Calu3 (cell line): ENCODE data around the gene CSTA. TPM values are rescaled to one million over a fixed set of nuclear protein-coding genes. Genes with fewer than 3 reads are reported as not detected.

Experiments
- BruUV-seq: library from RNA; stranded (reverse); fragments of 400-500 nt; replicated peaks from 2 replicates; lab custom pipeline; 2021; lab: Mats Ljungman, UMichigan
- CTCF ChIA-PET: fragments of 300-600 bp; sonication (Branson Sonifier 250); formaldehyde crosslinking; loops from one replicate; lab custom pipeline; 2022; ENCODE audit warnings: antibody characterized with exemption; lab: Charles Lee
- DNase-seq: peaks from one replicate; pipeline ENCODE4 v3.0.0; 2022
- H3K27ac Mint-ChIP-seq: one replicate; pipeline ENCODE4 v1.8.0; 2022; ENCODE audit warnings: mixed read lengths; ENCODE audit not compliant: unreplicated experiment
- H3K27me3 Mint-ChIP-seq: one replicate; pipeline ENCODE4 v1.8.0; 2022; ENCODE audit warnings: mixed read lengths; ENCODE audit not compliant: unreplicated experiment
- H3K36me3 Mint-ChIP-seq: one replicate; pipeline ENCODE4 v1.8.0; 2022; ENCODE audit warnings: mild to moderate bottlenecking, moderate library complexity, mixed read lengths; ENCODE audit not compliant: insufficient read depth, unreplicated experiment
- H3K4me1 Mint-ChIP-seq: one replicate; pipeline ENCODE4 v1.8.0; 2022; ENCODE audit warnings: mild to moderate bottlenecking, low read depth, mixed read lengths; ENCODE audit not compliant: unreplicated experiment
- H3K4me3 Mint-ChIP-seq: one replicate; pipeline ENCODE4 v1.8.0; 2022; ENCODE audit warnings: mild to moderate bottlenecking, low read depth, moderate library complexity, mixed read lengths; ENCODE audit not compliant: unreplicated experiment
- H3K9me3 Mint-ChIP-seq: one replicate; pipeline ENCODE4 v1.8.0; 2022; ENCODE audit warnings: low read depth, mixed read lengths; ENCODE audit not compliant: unreplicated experiment
- CTCF ChIP-seq: fragments of 200-600 bp; IDR thresholded peaks from one replicate; pipeline ENCODE4 v1.8.0; 2022; ENCODE audit warnings: antibody characterized with exemption; ENCODE audit not compliant: unreplicated experiment
- intact Hi-C: fragments of 100-400 bp; cut with micrococcal nuclease; formaldehyde crosslinking; loops from one replicate; pipeline ENCODE4 v1.10.0; 2022; ENCODE audit not compliant: unreplicated experiment
- total RNA-seq: library from RNA; stranded (reverse); gene quantifications from 2 replicates; pipeline ENCODE4 v1.2.3, GENCODE V29; 2022

Gene CSTA
- total RNA-seq, 1 experiment from 2014 or later, result not detected

DNA sequence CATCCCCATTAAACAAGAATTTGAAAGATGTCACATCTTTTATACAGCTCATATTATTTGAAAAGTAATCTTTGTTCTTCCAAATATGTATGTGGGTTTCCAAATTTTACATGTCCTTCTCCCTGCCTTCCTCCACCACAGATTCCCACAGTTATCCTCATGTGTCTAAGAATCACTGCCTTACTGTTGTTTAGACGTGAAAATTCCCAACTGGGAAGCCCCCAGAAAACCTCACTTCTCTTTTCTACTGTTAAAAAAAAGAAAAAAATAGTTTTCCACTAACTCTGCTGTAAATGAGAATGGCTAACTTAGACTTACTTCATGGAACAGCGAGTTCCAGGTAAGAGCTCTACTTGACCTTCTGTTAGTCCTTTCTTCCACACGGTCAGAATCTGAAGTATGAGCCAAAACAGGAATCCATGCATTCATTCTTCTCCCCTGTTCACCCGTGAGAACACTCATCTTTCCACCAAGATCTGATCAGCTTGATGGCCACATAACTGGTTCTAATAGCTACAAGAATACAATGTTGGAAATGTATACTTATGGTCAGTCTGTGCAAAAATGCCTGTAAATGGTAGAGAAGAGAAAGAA is 17.9 kb upstream of the CSTA start:
- Mint-ChIP-seq H3K36me3 (no peaks in the 10 kb centered on the region), H3K27me3 (no peaks in the 10 kb centered on the region)

DNA sequence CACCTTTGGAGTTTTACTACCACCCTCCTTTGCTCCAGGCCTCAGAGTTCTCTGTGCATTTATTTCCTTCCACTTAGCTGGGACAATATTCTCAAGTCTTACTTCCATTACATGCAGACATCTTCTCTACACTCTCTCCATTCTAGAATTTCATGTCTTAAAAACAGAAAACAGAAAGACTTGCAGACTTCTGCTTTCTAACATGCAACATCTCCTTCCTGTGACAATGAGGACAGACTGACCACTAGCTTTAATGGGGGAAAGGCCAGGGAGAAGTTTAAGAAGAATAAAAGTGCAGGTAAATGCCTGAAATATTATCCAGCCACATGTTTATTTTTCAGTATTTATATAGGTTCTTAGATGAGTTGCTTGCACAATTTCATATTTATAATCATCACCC is 17.1 kb upstream of the CSTA start:
- BruUV-seq, result no TSS peak
- H3K36me3 Mint-ChIP-seq, result no peaks in the 10 kb centered on the region
- H3K9me3 Mint-ChIP-seq, result no peaks in the 10 kb centered on the region
- peaks cover 11% of the 10 kb centered on the region for H3K4me1 Mint-ChIP-seq
- DNase-seq, result no peak
- CTCF ChIA-PET, result no interaction called here
- no peaks in the 10 kb centered on the region for H3K27me3 Mint-ChIP-seq
- no peak for TF ChIP-seq CTCF
- no peak overlapping the region for H3K27ac Mint-ChIP-seq
- no peak overlapping the region for H3K4me3 Mint-ChIP-seq
- intact Hi-C loops, result loop anchor here (10.0 kb wide), 1 partner anchor 763 kb away; the partner anchor contains the start of gene POLQ

More for the DNA sequence above, 17.9 kb upstream of the CSTA start:
- BruUV-seq, result no TSS peak
- H3K4me3 Mint-ChIP-seq, result no peak overlapping the region
- peaks cover 11% of the 10 kb centered on the region for H3K4me1 Mint-ChIP-seq
- CTCF ChIA-PET, result interaction anchor here (1.6 kb wide), 1 partner anchor 12 kb away, joined by 7 read pairs; no protein-coding TSS in a partner anchor
- no peak for DNase-seq
- no peaks in the 10 kb centered on the region for H3K9me3 Mint-ChIP-seq
- intact Hi-C loops, result loop anchor here (10.0 kb wide), 1 partner anchor 762 kb away; the partner anchor contains the start of gene POLQ
- no peak for TF ChIP-seq CTCF
- H3K27ac Mint-ChIP-seq, result no peak overlapping the region

DNA sequence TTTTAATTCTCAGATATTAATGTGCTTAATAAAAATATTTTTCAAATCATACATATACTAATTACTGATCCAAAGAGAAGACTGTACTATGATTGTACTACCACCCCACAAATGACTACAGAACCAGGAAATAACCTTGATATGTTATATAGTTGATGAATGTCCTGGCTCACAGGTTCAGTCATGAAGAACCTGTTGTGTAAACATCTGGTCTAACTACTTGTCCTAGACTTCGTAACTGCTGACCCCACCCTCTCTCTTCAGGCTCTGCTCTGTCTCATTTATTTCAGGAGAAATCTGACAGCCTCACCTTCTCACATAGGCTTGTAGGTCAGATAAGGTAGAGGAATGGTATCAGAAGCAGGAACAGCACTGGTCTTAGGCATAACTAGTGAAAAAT is 14.7 kb upstream of the CSTA start:
- no peaks in the 10 kb centered on the region for H3K27me3 Mint-ChIP-seq
- no peak overlapping the region for H3K27ac Mint-ChIP-seq
- no peak for TF ChIP-seq CTCF
- peaks cover 11% of the 10 kb centered on the region for H3K4me1 Mint-ChIP-seq
- DNase-seq, result no peak
- CTCF ChIA-PET, result interaction anchor here (0.5 kb wide), 1 partner anchor 52 kb away, joined by 3 read pairs; no protein-coding TSS in a partner anchor
- intact Hi-C loops, result no loop called here
- no peak overlapping the region for H3K4me3 Mint-ChIP-seq
- no peaks in the 10 kb centered on the region for H3K9me3 Mint-ChIP-seq
- no TSS peak for BruUV-seq
- peaks cover under 1% of the 10 kb centered on the region for H3K36me3 Mint-ChIP-seq

DNA sequence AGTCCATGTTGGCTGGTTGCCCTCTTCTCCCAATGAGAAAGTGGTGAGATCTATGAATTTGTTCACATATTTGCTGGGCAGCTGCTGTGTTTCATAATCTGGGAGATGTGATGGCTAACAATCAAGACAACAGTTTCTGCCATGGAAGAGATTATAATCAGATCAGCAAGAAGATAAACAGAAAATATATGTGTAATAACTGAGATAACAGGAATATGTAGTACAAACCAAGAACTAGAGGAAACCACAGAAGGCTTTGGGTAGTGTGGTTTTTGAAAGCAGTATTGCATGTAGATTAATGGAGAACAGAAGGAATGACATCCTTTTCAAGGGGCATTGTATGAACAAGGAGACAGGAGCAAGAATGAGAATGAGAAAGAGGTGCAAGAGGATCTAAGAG is 12.2 kb upstream of the CSTA start:
- H3K9me3 Mint-ChIP-seq, result peaks cover 2% of the 10 kb centered on the region
- BruUV-seq, result no TSS peak
- DNase-seq, result no peak
- no peak overlapping the region for H3K27ac Mint-ChIP-seq
- TF ChIP-seq CTCF, result no peak
- H3K4me3 Mint-ChIP-seq, result no peak overlapping the region
- H3K4me1 Mint-ChIP-seq, result peaks cover 11% of the 10 kb centered on the region
- no peaks in the 10 kb centered on the region for H3K27me3 Mint-ChIP-seq
- CTCF ChIA-PET, result interaction anchor here (0.7 kb wide), 1 partner anchor 18 kb away, joined by 3 read pairs; no protein-coding TSS in a partner anchor
- H3K36me3 Mint-ChIP-seq, result peaks cover 4% of the 10 kb centered on the region
- intact Hi-C loops, result no loop called here
